Fibroblast of skin of left biceps (primary cell): Measurements from ENCODE around the gene PDXP.
"Not testable (repeated sequence)": the region's sequence is repeated elsewhere in the genome, so short reads cannot be mapped to it uniquely, and the experiment has no call there.

Experiments
- DNase-seq, 2 experiments: peaks; one replicate each; pipeline ENCODE4 v3.0.0-alpha.2; 2013; ENCODE audit warnings: low read depth in 2 of 2

The PDXP gene, protein sequence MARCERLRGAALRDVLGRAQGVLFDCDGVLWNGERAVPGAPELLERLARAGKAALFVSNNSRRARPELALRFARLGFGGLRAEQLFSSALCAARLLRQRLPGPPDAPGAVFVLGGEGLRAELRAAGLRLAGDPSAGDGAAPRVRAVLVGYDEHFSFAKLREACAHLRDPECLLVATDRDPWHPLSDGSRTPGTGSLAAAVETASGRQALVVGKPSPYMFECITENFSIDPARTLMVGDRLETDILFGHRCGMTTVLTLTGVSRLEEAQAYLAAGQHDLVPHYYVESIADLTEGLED

GRCh38 chr22:37658133-37659065, at the start of gene PDXP:
TSS of gene PDXP (plus strand) at chr22:37658723. CDS start at chr22:37658783, 60 bp downstream.
- peak; percentile 100 for DNase-seq

GRCh38 chr22:37609240-37610152, 49.0 kb upstream of the PDXP start:
- no peak for DNase-seq

DNA sequence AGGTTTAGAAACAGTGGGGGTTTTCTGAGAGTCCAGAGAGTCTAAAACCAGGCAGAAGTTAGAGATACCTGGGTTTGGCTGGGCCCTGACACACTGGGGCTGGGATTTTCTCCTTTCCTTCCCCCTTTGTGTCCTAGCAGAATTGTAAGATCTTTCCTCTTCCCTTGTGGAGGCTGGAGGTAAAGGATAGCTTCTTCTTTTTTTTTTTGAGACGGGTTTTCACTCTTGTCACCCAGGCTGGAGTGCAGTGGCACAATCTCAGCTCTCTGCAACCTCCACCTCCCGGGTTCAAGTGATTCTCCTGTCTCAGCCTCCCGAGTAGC, 48.4 kb upstream of the PDXP start:
- not testable (repeated sequence) for DNase-seq

DNA sequence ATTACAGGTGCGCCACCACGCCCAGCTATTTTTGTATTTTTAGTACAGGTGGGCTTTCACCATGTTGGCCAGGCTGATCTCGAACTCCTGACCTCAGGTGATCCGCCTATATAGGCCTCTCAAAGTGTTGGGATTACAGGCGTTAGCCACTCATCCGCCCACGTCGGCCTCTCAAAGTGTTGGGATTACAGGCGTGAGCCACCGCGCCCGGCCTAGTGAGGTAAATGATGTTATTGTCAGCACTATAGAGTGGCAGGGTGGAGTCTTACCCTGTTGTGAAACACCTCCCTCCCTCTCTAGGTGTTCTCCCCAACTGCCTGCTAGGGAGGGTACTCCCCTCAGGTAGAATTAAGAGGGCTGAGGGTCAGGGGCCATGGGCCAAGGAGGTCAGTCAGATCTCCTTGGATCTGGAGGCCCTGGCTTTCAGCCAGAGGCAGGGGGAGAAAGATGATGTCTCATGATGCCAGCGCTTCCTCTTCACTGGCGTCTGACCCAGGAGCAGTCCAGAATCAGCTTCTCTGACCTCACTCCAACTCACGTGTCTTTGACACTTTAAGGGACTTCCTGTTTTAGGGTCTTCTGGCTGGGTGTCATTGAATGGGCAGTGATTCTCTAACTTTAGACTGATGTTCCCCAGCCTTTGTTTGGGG, 47.9 kb upstream of the PDXP start:
- no peak for DNase-seq

GRCh38 chr22:37611207-37611606, 47.3 kb upstream of the PDXP start:
- no peak for DNase-seq

- no peak for DNase-seq
These were observed 42.1 kb upstream of the PDXP start for GRCh38 chr22:37616201-37617083.

DNA sequence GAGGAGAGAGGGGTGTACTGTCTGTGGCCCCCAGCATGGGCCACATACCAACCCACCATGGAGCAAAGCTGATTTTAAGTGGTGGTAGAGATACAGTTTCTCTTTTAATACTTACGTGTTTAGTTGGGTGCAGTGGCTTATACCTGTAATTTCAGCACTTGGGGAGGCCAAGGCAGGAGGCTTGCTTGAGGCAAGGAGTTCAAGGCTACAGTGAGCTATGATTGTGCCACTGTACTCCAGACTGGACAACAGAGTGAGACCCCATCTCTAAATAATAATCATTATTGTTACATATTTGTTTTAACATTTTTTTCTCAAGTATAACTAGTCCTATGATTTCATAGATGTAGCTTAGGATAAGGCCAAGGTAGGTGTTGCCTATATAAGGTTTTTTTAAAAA, 41.1 kb upstream of the PDXP start:
- DNase-seq: no peak

GRCh38 chr22:37618072-37618656, 40.4 kb upstream of the PDXP start:
- DNase-seq: no peak

GRCh38 chr22:37618674-37619073, 39.8 kb upstream of the PDXP start:
- DNase-seq: no peak

DNA sequence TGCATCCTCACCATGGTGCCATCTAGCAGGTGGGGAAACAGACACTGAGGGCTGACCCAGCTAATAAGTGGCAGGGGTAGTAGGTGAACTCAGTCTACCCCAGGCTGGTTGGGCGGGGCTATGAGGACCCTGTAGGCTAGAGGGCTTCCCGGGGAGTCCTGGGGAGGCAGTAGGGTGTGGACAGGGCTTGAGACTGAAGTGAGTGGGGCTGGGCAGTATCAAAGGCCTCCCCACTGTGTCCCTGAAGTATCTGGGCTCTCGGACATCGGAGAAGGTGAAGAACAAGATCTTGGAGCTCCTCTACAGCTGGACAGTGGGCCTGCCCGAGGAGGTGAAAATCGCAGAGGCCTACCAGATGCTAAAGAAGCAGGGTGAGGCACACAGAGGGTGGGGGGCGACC, 38.5 kb upstream of the PDXP start:
- no peak for DNase-seq

DNA sequence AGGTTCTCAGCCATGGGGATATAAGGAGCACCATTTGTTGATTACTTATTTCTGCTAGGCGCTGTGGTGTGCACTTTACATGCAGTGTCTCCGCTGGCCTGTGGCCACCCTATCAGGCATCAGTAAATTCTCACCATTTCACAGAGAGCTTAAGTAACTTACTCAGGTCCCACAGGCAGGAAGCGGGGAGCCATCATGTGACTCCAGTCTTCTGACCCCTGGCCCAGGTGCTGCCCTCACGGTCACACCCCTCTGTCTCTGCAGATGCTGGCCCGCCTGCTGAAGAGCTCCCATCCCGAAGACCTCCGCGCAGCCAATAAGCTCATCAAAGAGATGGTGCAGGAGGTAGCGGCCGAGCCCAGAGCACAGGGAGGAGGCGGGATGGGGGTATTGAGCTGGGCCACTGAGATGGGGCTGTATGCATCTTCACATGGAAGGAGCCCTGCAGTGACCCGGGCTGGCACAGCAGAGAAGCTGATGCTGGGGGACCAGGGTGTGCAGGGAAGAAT, 37.1 kb upstream of the PDXP start:
- DNase-seq: no peak

GRCh38 chr22:37623075-37624016, 35.2 kb upstream of the PDXP start:
- DNase-seq: no peak

DNA sequence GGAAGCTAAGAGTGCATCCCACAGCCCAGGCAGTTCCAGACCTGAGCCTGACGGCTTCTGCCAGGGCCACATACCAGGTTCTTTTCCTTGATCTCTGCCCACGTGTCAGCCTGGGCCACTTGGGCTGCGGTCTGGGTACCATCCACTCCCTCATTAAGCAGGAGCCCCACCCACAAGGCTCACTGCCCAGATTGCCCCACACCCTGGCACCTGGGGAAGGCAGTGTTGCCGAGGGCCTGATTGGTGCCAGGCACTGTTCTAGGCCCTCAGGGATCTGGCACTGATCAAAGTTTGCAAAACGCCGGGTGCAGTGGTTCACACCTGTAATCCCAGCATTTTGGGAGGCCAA, 34.5 kb upstream of the PDXP start:
- no peak for DNase-seq

- no peak for DNase-seq
These were observed 33.6 kb upstream of the PDXP start for GRCh38 chr22:37624876-37625275.

GRCh38 chr22:37625737-37626136, 32.8 kb upstream of the PDXP start:
- no peak for DNase-seq

- DNase-seq: no peak
These were observed 32.4 kb upstream of the PDXP start for GRCh38 chr22:37626144-37626543.

- DNase-seq: no peak
These were observed 31.9 kb upstream of the PDXP start for GRCh38 chr22:37626556-37627075.

DNA sequence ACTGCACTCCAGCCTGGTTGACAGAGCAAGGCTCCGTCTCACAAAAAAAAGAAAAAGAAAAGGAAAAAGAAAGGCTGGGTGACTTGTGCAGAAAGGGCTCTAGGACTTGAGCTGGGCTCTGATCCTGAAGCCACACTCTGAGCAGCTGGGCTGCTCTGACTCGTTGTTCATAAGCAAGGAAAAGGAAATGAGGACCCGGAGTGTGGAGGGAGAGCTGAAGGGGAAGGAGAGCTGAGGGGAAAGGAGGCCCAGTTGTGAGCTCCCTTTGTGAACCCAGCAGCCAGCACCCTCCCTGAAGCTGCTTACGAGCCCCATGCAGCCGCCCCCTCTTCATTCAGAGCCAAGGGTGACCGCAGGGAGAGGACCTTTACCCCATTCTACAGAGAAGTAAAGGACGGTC, 31.4 kb upstream of the PDXP start:
- no peak for DNase-seq

DNA sequence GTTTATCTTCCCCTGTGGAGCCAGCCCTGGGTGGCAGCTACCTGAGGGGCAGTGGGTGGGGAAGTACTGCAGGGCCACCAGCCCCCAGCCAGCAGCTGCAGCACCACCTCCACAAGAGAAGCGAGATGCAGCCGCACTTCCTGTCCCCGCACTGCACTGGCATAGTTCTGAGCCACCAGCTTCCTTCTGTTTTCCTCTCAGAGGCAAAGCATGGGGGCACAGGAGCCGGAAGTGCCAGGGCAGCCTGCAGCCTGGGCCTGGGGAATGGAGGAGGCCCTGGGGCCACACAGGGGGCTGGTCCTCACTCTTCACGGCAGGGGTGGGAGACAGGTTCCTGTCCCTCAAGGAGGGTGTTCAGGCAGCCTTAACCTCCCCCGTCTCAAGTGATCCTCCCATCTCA, 31.0 kb upstream of the PDXP start:
- no peak for DNase-seq
